OCI-LY1 (cell line): ENCODE measurements around the gene UQCC5.

Source experiments
- CTCF ChIP-seq: fragments of 200-600 bp; sonication (generic), shearing (Covaris generic); IDR thresholded peaks from 2 replicates; pipeline ENCODE4 v1.5.1; 2017; ENCODE audit warnings: mild to moderate bottlenecking, antibody characterized with exemption, low read length, moderate library complexity, mixed read lengths
- EZH2 ChIP-seq: fragments of 200-600 bp; sonication (generic), shearing (Covaris generic); IDR thresholded peaks from 2 replicates; pipeline ENCODE4 v1.8.0; 2017; ENCODE audit warnings: borderline replicate concordance, mixed run types, mild to moderate bottlenecking, antibody characterized with exemption, low read length, moderate library complexity, mixed read lengths

DNA sequence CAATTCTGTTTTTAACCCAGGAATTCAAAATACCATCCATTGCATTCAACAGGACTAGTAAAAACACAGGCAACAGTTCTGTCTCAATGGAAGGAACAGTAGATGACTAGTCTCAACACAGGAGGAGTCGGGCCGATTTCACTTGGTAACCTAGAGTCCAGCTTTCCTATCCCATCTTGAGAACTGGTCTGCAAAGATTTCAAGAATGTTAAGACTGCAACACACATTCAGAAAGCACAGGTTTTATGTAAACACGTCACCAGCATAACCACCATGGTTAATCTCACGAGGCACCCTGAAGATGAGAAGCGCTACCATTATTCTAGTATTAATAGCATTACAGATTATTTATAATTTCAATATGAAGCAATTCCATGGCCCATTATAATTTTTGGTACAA, 22.0 kb downstream of the UQCC5 start:
- no peak for TF ChIP-seq CTCF
- TF ChIP-seq EZH2, result no peak
